Loucy (cell line): ENCODE data around the gene TGM2.

Experiments
- CTCF ChIP-seq: fragments of 200-600 bp; sonication (generic); conservative IDR thresholded peaks from 2 replicates; pipeline ENCODE4 v1.5.1; 2014; ENCODE audit warnings: mild to moderate bottlenecking, antibody characterized with exemption, low read length
- EZH2phosphoT487 ChIP-seq: fragments of 200-600 bp; IDR thresholded peaks from 2 replicates; pipeline ENCODE4 v1.6.1; 2018; ENCODE audit warnings: antibody characterized with exemption, mild to moderate bottlenecking, moderate library complexity, borderline replicate concordance

DNA sequence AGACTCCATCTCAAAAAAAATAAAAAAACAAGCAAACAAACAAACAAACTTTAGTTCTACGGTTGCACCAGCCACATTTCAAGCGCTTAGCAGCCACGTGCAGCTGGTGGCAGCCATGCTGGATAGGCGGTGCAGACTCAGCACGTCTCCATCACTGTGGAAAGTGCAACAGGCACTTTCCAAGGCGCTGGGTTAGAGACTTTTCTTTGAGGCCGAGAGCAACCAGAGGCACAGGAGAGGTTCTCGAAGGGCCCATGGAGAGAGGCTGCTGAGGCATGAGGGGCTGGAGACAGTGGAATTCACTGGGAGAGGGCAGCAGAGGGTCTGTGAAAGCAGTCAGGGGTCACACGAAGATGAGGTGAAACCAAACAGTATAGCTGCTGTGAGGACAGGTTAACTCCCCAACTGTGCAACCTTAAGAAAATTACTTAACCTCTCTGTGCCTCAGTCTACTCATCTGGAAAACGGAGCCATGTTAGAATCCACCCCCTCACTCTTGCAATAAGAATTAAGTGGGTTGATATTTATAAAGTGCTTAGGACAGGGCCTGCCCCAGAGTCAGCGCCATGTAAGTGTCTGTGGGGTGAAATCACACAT, 27.5 kb downstream of the TGM2 start:
- TF ChIP-seq CTCF (no peak), EZH2phosphoT487 (no peak)
